ENCODE measurements around the gene GPX7.

Gene GPX7

GRCh38 chr1:52628614-52629324, 26.6 kb downstream of the GPX7 start:
- TF ChIP-seq CTCF (IDR thresholded peaks at IDR 0.05; ENCODE audit: insufficient read depth, missing control alignments), result no peak
- FAIRE-seq (no peak), DNase-seq (ENCODE audit: insufficient read length, low spot score) (no peak)

DNA sequence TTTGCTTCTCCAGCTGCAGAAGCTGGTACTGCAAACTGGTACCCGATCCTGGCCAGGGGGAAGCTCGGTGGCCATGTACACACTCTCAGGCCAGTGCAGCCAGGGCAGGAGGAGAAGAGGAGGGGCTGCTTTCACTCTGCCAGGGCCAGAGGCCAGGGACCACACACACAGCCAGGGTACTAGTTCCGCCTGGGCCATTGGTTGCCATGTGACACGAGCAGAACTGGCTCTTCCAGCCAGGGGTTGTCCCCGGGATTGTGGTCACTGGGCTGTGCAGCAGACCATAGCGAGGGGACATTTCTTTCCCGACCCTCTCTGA, 27.1 kb downstream of the GPX7 start:
- no peak for FAIRE-seq
- no peak for TF ChIP-seq CTCF (IDR thresholded peaks at IDR 0.05; ENCODE audit: insufficient read depth, missing control alignments)
- no peak for DNase-seq (ENCODE audit: insufficient read length, low spot score)

DNA sequence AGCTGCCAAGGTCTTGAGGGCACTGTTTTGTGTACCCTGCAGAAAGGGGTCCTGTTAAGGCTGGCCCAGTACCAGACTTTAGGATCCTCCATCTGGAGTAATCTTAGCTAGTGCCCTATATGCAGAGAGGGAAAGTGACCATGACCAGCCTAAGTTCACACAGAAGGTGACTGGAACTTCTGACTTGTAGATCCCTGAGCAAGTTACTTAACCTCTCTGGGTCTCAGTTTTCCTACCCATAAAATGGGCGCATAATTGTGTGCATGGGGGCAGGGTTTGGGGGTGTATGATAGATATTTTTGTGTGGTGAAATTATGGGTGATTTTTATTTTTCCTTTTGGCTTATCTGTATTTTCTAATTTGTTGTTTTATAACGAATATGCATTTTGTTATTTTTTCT, 27.5 kb downstream of the GPX7 start:
- no peak for TF ChIP-seq CTCF (IDR thresholded peaks at IDR 0.05; ENCODE audit: insufficient read depth, missing control alignments)
- DNase-seq (ENCODE audit: insufficient read length, low spot score) (no peak), FAIRE-seq (no peak)

GRCh38 chr1:52631759-52632331, 29.7 kb downstream of the GPX7 start:
- no peak for DNase-seq (ENCODE audit: insufficient read length, low spot score)

GRCh38 chr1:52632732-52633290, 30.6 kb downstream of the GPX7 start, which contains the start of gene SHISAL2A:
SHISAL2A (plus strand) TSS chr1:52633168; CDS start chr1:52633494, 326 bp downstream.
- DNase-seq (ENCODE audit: insufficient read length, low spot score), result no peak
- no peak for TF ChIP-seq CTCF (IDR thresholded peaks at IDR 0.05; ENCODE audit: insufficient read depth, missing control alignments)
- no peak for FAIRE-seq

More at GRCh38 chr1:52631759-52632331, 29.7 kb downstream of the GPX7 start:
- TF ChIP-seq CTCF (IDR thresholded peaks at IDR 0.05; ENCODE audit: insufficient read depth, missing control alignments), result no peak
- FAIRE-seq, result no peak

DNA sequence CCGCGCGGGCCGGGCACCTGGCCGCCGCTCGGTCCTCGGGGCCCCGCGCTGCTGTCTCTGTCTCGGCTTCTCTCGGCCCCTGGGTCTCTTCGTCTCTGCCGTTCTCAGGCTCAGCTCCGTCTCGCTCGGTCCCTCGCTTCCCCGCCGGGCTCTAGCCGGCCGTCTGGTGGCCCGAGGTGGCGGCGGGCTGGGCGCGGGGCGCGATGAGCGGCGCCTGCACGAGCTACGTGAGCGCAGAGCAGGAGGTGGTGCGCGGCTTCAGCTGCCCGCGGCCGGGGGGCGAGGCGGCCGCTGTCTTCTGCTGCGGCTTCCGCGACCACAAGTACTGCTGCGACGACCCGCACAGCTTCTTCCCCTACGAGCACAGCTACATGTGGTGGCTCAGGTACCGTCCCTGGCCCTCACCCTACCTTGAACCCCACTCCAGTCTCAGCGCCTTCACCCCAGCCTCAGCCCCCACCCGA, 31.2 kb downstream of the GPX7 start:
- no peak for DNase-seq (ENCODE audit: insufficient read length, low spot score)
- FAIRE-seq, result no peak
- TF ChIP-seq CTCF (IDR thresholded peaks at IDR 0.05; ENCODE audit: insufficient read depth, missing control alignments), result no peak

DNA sequence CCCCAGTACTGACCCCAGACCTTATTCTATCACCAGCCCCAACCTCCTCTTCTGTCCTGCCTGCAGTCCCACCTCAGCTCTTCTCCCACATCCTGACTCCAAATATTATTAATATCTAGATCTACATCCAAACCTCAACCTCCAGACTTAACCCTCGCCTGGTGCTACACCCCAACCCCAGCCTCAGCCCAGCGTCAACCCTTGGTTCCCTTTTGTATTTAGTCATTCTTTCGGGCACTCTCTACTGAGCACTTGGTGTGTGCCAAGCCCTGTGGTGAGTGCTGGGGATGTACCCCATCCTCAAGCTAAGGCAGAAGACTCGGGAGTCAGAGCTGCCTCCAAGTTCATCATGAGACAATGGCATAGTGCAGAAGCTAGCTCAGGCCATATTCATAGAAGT, 31.9 kb downstream of the GPX7 start:
- TF ChIP-seq CTCF (IDR thresholded peaks at IDR 0.05; ENCODE audit: insufficient read depth, missing control alignments), result no peak
- DNase-seq (ENCODE audit: insufficient read length, low spot score) (no peak), FAIRE-seq (no peak)
